Smooth muscle cell (in vitro differentiated cells): Measurements from ENCODE around the gene RNF130. TPM values are rescaled to one million over a fixed set of nuclear protein-coding genes. Genes with fewer than 3 reads are reported as not detected.

Experiments used
- DNase-seq: peaks from one replicate; lab custom pipeline; 2025; ENCODE audit not compliant: unreplicated experiment; lab: John Stamatoyannopoulos, UW
- H2AFZ ChIP-seq: fragments of 200-600 bp; sonication (generic); 2 replicates; pipeline ENCODE4 v1.6.0; 2016; ENCODE audit warnings: antibody characterized with exemption, low read depth, mild to moderate bottlenecking
- H3F3A ChIP-seq: fragments of 200-600 bp; sonication (generic); 2 replicates; pipeline ENCODE4 v1.6.0; 2017; ENCODE audit warnings: antibody characterized with exemption, low read depth
- H3K27ac ChIP-seq: fragments of 200-600 bp; sonication (generic); 2 replicates; pipeline ENCODE4 v1.5.1; 2016; ENCODE audit warnings: low read depth, mild to moderate bottlenecking
- H3K27me3 ChIP-seq: fragments of 200-600 bp; sonication (generic); 2 replicates; pipeline ENCODE4 v1.6.1; 2016; ENCODE audit warnings: low read depth, mild to moderate bottlenecking
- H3K36me3 ChIP-seq: fragments of 200-600 bp; sonication (generic); 2 replicates; pipeline ENCODE4 v1.5.1; 2016; ENCODE audit warnings: low read depth
- H3K4me1 ChIP-seq: fragments of 200-600 bp; sonication (generic); 2 replicates; pipeline ENCODE4 v1.5.1; 2016; ENCODE audit warnings: low read depth
- H3K4me2 ChIP-seq: fragments of 200-600 bp; sonication (generic); 2 replicates; pipeline ENCODE4 v1.6.0; 2016; ENCODE audit warnings: mild to moderate bottlenecking
- H3K4me3 ChIP-seq: fragments of 200-600 bp; sonication (generic); 2 replicates; pipeline ENCODE4 v1.5.1; 2016; ENCODE audit warnings: mild to moderate bottlenecking
- H3K79me2 ChIP-seq: fragments of 200-600 bp; sonication (generic); 2 replicates; pipeline ENCODE4 v1.6.0; 2016; ENCODE audit warnings: low read depth, mild to moderate bottlenecking
- H3K9ac ChIP-seq: fragments of 200-600 bp; sonication (generic); 2 replicates; pipeline ENCODE4 v1.6.0; 2016; ENCODE audit warnings: low read depth
- H3K9me3 ChIP-seq: fragments of 200-600 bp; sonication (generic); replicated peaks from 2 replicates; pipeline ENCODE4 v1.5.1; 2016; ENCODE audit warnings: low read depth
- H4K20me1 ChIP-seq: fragments of 200-600 bp; sonication (generic); 2 replicates; pipeline ENCODE4 v1.6.0; 2016; ENCODE audit warnings: low read depth
- CTCF ChIP-seq: fragments of 200-600 bp; sonication (generic); IDR thresholded peaks from 2 replicates; pipeline ENCODE4 v1.5.1; 2017; ENCODE audit warnings: borderline replicate concordance, mild to moderate bottlenecking, antibody characterized with exemption; ENCODE audit not compliant: insufficient read depth, poor library complexity, severe bottlenecking
- WGBS: methylation state at CpG from one replicate; pipeline ENCODE4 v1.1.7; 2016; ENCODE audit warnings: low lambda C conversion rate; 5-methylcytosine and 5-hydroxymethylcytosine counted together
- polyA plus RNA-seq: library from polyadenylated mRNA; unstranded; fragments of >200 nt; fragmentation: Nextera tagmentation; extraction: Ambion mirVana; gene quantifications from 2 replicates; pipeline ENCODE4 v1.2.1, GENCODE V29; 2016
- total RNA-seq: library from RNA; depleted of rRNA; stranded (reverse); fragments of >200 nt; gene quantifications from 2 replicates; pipeline ENCODE4 v1.2.3, GENCODE V29; 2014

RNF130 gene
- total and polyA plus RNA-seq, 2 experiments from 2014 or later: 32.4 to 37.5 TPM

- TF ChIP-seq CTCF: no peak
- Histone ChIP-seq H4K20me1 (peaks cover 94% of the 10 kb centered on the region), H3K36me3 (no peaks in the 10 kb centered on the region), H3K4me3 (no peak overlapping the region), H3K9me3 (no peaks in the 10 kb centered on the region), H3K27me3 (no peaks in the 10 kb centered on the region), H3K79me2 (peaks cover 47% of the 10 kb centered on the region), H2AFZ (no peak overlapping the region), H3K27ac (no peak overlapping the region), H3K4me2 (no peak overlapping the region), H3K4me1 (peaks cover 18% of the 10 kb centered on the region), H3K9ac (no peak overlapping the region), H3F3A (no peaks in the 10 kb centered on the region)
- DNase-seq: no peak
- WGBS: 85% methylated on average over 5 of the region's 5 CpGs
Measured at GRCh38 chr5:180052211-180052818, 19.2 kb downstream of the RNF130 start.

- no peaks in the 10 kb centered on the region for H3F3A ChIP-seq
- H3K36me3 ChIP-seq: no peaks in the 10 kb centered on the region
- H3K9ac ChIP-seq: no peak overlapping the region
Measured at GRCh38 chr5:180050121-180050940, 21.2 kb downstream of the RNF130 start.

GRCh38 chr5:180049185-180049548, 22.4 kb downstream of the RNF130 start:
- H3K4me2 ChIP-seq: no peak overlapping the region
- 64% methylated on average over 2 of the region's 2 CpGs for WGBS
- H4K20me1 ChIP-seq: peaks cover 64% of the 10 kb centered on the region
- no peaks in the 10 kb centered on the region for H3K36me3 ChIP-seq
- H3K27me3 ChIP-seq: no peaks in the 10 kb centered on the region
- H3K4me1 ChIP-seq: no peaks in the 10 kb centered on the region
- H3F3A ChIP-seq: no peaks in the 10 kb centered on the region
- no peak overlapping the region for H2AFZ ChIP-seq
- H3K79me2 ChIP-seq: peaks cover 37% of the 10 kb centered on the region
- no peak for DNase-seq
- no peak overlapping the region for H3K27ac ChIP-seq
- H3K4me3 ChIP-seq: no peak overlapping the region
- no peak overlapping the region for H3K9ac ChIP-seq
- H3K9me3 ChIP-seq: no peaks in the 10 kb centered on the region
- TF ChIP-seq CTCF: no peak

More at GRCh38 chr5:180050121-180050940, 21.2 kb downstream of the RNF130 start:
- no peak for TF ChIP-seq CTCF
- no peaks in the 10 kb centered on the region for H3K9me3 ChIP-seq
- WGBS: 89% methylated on average over 9 of the region's 9 CpGs
- no peak for DNase-seq
- H3K27me3 ChIP-seq: no peaks in the 10 kb centered on the region
- H3K79me2 ChIP-seq: peaks cover 45% of the 10 kb centered on the region
- no peak overlapping the region for H3K4me3 ChIP-seq
- no peak overlapping the region for H3K4me2 ChIP-seq
- no peak overlapping the region for H2AFZ ChIP-seq
- H3K4me1 ChIP-seq: peaks cover 6% of the 10 kb centered on the region
- peaks cover 74% of the 10 kb centered on the region for H4K20me1 ChIP-seq
- H3K27ac ChIP-seq: no peak overlapping the region
